HG03066 (cell line): ENCODE measurements around the gene HES5.

Source experiments
- ATAC-seq: cut with Tn5 transposase; IDR thresholded peaks from one replicate; pipeline ENCODE4 v1.9.1; 2021; ENCODE audit warnings: low read depth; ENCODE audit not compliant: unreplicated experiment

HES5 gene

DNA sequence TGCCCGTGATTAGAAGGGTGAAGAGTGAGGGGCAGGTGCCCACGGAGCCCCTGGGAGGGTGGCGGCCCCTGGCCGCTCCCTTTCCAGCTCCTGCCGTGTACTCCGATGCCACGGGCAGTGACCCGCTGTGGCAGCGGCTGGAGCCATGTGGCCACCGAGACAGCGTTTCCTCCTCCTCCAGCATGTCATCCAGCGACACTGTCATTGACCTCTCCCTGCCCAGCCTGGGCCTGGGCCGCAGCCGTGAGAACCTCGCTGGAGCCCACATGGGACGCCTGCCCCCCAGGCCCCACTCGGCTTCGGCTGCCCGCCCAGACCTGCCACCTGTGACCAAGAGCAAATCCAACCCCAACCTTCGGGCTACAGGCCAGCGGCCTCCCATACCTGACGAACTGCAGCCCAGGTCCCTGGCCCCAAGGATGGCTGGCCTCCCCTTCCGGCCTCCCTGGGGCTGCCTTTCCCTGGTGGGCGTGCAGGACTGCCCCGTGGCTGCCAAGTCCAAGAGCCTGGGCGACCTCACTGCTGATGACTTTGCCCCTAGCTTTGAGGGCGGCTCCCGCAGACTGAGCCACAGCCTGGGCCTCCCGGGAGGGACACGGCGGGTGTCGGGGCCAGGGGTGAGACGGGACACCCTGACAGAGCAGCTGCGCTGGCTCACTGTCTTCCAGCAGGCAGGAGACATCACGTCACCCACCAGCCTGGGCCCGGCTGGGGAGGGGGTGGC lies 25.7 kb downstream of the HES5 start:
- ATAC-seq = no peak

DNA sequence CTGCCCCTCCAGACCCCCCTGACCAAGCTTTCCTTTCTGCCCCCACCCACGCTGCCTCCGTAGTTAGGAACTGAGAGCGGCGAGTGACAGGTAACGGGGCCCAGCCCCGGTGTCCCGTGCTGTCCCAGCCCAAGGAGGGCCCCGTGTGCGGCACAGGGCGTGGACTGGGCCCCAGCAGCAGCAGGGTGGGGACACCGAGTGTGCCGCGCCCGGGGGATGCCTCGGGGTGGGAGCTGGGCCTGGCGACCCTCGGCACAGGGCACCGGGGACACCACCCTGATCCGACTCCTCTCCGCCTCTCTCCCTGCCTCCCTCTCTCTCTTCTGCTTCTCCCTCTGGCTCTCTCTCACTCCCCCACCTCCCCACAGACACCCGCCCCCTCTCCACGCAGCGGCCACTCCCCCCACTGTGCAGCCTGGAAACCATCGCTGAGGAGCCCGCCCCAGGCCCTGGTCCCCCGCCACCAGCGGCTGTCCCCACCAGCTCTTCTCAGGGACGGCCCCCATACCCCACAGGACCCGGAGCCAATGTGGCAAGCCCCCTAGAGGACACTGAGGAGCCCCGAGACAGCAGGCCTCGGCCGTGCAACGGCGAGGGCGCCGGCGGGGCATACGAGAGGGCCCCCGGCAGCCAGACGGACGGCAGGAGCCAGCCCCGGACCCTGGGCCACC lies 26.4 kb downstream of the HES5 start:
- ATAC-seq = no peak

DNA sequence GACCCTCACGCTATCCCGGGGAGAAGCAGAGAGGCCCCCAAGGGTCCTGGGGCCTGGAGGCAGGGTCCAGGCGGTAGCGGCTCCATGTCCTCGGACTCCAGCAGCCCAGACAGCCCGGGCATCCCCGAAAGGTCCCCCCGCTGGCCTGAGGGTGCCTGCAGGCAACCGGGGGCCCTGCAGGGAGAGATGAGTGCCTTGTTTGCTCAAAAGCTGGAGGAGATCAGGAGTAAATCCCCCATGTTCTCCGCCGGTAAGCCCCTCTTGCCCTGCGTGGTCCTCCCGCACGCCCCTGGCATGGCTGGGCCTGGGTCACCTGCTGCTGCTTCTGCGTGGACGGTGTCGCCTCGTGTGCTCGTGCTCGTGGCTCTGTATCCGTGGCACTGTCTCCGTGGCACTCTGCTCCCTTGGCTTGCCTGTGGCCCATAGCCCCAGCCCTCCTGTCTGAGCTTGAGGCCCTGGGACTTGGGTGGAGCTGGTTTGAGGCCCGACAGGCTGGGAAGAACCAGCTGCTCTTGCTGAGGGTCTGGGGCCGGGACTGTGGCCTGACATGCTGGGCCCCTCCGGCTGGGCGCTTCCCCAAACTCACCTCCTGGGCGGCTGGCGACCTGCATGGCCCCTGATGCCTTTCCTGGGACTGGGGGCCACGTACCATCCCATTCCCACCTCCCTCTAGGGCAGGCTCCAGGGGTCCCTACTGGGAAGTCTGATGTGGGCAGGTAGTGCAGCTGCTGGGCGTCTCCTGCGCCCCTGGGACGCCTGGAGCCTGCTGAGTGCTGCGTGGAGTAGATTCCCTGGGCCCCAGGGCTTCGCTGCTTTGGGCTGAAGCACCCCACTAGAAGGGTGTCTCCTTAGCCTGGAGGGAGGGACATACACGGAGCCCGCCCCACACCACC lies 27.2 kb downstream of the HES5 start:
- no peak for ATAC-seq

DNA sequence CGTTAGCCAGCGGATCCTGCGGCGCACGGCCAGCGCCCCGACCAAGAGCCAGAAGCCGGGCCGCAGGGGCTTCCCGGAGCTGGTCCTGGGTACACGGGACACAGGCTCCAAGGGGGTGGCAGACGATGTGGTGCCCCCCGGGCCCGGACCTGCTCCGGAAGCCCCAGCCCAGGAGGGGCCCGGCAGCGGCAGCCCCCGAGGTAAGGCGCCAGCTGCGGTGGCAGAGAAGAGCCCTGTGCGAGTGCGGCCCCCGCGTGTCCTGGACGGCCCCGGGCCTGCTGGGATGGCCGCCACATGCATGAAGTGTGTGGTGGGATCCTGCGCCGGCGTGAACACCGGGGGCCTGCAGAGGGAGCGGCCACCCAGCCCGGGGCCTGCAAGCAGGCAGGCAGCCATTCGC lies 27.9 kb downstream of the HES5 start:
- ATAC-seq = no peak

DNA sequence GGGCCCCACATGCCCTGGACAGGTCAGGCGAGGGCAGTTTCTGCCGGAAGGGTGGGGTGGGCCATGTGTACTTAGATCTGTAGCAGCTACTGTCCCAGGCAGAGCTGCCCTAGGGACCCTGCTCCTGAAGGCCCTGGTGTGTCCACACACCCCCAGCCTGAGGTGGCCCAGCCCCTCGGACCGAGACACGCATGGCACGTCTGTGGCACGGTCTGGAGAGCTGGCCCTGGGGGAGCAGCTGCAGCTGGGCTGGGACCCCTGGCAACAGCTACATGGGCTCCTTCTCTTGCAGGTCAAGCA lies 28.3 kb downstream of the HES5 start:
- ATAC-seq = no peak

DNA sequence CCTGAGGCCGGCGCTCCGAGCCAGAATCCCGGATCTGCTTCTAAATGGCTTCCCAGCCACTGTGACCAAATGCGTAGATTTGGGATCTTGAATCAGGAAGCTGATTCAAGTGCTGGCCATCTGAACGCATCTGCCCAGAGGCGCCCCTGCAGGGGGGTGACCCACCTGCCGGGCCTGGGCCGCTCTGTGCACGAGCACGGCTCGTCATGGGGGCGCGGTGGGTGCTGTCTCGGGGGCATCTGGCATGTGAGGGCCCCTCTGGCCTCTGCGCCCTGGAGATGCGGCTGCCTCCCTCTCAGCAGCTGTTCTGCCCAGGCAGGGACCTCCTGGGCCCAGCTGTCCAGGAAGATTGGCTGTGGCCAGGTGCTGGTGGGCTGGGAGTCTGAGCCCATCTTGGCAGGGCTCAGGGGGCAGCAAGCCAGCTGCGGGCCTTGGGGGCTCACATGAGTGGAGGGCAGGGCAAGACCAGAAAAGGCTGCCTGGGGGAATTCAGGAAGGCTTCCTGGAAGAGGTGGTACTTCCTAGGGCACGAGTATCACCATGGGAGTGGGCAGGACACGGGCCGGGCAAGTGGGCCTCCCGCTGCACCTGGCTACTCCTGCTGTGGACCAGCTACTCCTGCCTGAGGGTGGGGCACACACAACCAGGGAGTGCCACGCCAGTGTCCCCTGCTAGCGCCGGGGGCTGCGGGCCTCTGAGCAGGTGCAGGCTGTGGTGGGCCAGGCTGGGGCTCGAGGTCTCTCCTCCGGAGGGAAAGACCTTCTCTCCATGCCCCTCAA lies 28.8 kb downstream of the HES5 start:
- ATAC-seq = no peak

DNA sequence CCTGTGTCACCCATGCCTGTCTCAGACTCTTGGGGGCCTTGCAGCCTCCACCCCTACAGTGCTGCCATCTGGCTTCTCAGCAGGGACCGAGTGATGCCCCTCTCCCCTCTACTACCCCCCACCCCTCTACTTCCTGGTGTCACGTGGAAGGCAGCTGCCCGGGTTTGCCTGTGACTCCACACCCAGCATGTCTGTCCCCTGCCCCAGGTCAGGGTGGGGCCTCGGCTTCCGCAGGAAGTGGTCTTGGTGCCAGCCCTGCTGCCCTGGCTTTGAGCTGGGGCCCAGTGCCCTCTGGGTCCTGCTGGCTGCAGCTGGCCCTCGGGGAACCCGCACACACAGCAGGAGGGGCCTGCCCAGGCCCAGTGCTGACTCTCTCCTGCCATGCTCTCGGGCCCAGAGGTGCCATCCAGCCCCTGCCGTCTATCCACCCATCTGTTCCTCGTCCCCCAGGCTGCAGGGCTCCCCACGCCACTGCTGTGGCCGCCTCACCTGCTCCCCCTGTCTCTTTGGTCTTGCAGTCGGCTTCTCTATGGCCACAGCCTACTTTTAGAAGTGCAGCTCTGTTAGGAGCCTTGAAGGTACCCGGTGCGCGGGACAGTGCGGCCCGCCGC lies 30.0 kb downstream of the HES5 start:
- ATAC-seq = no peak

DNA sequence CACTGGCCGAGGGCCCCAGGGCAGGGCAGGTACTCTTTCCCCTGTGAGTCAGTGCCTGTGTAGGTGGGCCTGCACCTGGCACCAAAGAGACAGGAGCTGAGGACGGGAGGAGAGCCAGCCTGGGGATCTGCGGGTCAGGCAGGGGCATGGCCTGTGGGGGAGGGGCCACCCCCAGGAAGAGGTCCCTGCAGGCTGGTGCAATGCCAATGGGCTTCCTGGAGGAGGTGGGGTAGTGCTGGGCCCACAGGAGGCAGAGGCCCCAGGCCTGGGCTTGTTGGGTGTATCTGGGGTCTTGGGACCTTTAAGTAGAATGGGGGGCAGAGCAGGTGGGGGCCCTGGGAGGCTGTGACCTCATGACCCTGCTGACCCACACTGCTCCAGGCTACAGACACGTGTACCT lies 30.8 kb downstream of the HES5 start:
- ATAC-seq = no peak

DNA sequence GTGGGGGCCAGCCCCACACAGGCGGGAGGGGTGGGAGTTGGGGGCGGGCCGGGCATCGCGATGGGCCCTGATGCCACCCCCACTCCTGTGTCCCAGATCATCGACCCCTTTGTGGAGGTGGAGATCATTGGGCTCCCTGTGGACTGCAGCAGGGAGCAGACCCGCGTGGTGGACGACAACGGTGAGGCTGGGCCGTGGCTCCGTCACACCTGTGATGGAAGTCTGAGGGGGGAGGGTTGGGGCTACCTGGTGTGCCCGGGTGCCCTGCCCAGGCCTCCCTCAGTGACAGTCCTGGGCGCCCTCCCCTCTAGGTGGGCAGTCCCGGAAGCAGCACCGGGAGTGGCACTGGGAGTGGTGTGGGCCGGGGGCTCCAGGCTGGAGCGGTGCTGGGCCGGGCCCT lies 31.4 kb downstream of the HES5 start:
- no peak for ATAC-seq

DNA sequence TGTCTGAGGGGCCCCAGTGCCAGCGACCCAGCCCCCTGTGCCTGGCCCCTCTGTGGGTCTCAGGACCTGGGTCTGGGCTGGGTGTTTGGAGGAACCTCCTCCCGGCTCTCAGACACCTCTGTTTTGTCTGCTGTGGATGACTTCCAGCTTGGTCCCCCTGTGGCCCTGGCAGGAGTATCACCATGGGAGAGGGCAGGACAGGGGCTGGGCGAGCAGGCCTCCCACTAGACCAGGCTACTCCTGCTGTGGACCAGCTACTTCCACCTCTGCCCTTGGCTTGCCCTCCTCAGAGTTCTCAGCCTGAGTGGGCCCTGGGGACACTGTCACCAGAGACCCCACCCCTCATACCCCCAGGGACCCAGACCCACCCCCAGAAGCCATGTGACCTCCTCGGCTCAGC lies 32.2 kb downstream of the HES5 start:
- ATAC-seq = no peak

DNA sequence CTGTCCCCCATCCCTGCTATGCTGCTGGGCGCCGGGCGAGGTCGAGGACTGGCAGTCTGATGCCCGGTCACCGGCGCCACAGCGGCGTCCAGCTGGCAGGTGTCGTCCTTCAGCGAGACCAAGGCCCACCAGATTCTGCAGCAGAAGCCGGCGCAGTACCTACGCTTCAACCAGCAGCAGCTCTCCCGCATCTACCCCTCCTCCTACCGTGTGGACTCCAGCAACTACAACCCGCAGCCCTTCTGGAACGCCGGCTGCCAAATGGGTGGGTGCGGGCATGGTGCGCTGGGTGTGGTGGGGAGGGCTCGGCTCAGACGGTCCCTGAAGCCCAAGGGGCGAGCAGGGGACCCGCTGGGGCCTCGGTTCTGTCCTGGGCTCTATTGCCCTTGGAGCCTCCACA lies 33.3 kb downstream of the HES5 start:
- no peak for ATAC-seq

DNA sequence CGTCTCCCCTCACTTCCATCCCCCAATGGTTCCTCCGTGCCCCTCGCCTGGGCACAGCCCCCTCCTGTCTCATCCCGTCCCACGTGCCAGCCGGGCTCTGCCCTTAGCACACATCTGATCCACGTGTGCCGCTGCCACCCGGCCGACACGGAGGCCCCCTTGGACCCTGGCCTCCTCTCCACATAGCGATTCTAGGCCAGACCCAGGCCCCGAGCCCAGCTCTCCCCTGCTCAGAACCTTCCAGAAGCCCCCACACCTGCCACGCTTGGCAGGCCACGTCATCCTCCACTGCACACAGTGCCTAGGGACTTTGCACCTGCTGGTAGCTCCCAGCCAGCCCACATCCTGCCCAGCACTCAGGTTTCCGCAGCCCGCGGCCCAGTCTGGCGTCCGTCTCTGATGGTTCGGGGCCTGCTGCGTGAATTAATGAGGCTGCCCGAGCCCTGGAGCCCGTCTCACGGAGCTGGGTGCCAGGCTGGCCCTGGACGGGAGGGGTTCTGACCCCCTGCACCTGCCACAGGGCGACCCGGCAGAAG lies 33.9 kb downstream of the HES5 start:
- no peak for ATAC-seq

DNA sequence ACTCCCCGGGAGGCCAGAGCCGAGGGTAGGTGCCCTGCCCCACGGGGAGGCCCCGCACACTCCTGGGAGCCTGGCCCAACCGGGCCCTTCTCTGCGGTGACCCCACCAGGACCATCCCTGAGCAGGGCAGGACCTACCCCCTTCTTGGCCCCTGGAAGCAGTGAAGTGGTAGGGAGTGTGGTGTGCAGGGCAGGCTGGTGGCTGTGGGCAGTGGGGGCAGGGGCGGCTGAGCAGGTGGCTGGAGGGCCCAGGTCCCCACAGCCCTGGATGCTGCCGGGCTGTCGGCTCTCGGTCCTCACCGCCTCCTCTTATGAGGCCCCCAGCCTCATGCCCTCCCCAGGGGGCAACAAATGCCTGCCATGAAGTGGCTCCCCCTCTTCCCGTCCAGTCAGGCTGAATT lies 34.5 kb downstream of the HES5 start:
- ATAC-seq = no peak

DNA sequence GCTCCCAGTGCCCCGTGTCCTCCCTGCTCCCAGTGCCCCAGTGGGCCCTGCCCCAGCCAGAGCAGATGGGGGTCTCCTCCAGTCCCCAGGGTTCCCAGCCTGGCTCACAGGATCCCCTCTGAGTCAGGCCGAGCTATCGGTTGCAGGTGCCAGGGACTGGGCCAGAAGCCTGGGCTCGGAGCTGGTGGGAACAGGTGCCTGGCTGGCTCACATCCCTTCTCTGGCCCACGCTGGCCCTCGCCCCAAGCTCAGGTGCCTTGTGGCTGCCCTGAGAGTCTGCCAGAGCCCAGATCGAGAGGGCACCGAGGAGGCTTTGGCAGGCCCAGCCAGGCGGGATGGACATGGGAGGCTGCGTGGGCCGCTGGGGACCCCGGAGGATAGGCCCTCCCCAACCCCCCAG lies 35.0 kb downstream of the HES5 start:
- ATAC-seq = no peak

DNA sequence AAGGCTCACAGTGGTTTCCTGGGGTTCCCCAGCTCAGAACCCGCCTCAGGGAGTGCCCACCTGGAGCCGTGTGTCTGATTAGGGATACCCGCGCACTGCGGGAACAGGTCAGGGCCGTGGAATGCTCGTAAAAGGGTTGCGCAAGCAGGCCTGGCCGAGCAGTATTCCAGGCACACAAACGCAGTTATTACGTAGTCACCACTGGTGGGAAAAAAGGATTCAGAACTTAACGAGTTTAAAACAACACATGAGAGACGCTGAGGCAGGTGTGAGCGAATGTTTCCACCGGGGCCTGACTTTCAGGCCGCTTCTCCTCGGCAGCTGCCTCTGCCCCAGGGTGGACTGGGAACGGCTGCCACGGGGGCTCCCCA lies 35.8 kb downstream of the HES5 start:
- no peak for ATAC-seq

DNA sequence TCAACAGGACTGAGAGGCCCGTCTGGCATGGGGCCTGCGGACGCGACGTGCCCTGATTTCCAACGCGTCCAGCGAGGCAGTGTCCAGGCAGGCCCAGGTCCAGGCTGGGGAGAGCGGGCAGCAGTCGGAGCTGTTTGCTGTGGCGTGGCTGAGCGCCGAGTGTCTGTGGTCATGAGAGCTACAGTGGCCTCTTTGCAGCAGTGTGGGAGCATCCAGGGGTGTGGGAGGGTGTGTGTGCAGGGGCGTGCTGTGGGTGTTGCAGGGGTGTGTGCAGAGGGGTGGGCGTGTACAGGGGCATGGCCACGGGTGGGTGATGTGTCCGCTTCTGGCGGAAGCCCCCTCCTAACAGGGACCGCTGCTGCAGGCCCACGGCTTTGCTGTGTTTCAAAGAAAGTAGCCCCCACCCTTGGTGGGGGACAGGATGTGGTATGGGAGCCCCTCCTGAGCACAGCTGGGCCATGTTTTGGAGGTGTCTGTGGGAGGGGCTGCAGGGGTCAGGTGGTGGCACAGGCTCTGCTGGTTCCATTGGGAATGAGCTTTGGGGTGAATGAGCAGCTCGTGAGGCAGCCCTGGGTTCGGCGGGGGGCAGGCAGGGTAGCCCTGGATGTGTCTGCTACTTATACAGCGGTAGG lies 36.3 kb downstream of the HES5 start:
- ATAC-seq = no peak

DNA sequence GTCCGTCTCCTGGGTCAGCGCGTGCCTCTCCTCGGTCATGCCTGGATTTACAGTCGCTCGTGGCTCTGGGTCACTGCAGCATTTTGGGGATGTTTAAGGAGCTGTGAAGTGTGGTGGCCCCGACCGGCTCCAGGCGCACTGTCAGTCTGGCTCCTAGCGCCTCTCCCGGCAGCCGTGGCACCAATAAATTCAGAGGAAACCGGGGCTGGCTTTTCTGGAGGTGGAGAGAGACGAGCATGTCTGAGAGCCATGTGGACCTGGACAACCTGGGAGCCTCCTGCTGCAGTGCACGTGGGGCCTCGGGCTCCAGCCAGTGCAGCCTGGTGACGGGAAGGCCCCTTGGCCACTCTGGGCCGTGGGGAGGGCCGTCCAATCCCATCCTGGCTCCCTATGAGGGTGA lies 36.8 kb downstream of the HES5 start:
- ATAC-seq = no peak

DNA sequence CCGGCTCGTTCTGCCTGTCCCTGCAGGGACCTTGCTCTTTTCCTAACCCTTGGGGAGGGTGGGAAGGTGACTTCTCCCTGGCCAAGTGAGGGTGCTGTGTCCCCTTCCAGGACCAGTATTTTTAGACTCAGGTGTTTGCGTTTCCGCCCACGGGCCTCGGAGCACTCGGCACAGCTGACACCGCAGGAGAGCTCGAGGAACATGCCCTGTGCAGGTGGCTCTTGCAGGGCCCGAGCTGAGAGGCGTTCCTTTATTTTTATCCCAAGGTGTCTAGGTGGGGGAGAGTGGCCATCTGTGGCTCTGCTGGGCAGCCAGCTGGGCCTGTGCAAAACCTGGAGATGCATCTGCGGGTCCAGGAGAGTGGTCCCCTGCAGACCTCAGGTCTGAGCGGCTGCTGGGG lies 38.0 kb downstream of the HES5 start:
- ATAC-seq = no peak

DNA sequence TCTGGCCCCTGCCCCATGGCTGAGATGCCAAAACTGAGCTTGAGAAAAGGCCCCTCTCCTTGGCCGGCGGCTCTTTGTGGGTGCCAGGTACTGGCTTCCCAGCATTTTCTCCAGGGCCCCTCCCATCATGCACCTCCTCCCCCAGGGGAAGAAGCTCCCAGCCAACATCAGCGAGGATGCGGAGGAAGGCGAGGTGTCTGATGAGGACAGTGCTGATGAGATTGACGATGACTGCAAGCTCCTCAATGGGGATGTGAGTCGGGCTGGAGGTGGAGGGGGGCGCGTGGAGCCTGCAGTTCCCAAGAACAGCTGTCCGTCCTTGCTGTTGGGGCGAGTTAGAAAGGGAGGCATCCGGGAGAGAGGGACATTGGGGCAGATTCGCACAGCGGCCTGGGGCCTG lies 40.4 kb downstream of the HES5 start:
- ATAC-seq = no peak

DNA sequence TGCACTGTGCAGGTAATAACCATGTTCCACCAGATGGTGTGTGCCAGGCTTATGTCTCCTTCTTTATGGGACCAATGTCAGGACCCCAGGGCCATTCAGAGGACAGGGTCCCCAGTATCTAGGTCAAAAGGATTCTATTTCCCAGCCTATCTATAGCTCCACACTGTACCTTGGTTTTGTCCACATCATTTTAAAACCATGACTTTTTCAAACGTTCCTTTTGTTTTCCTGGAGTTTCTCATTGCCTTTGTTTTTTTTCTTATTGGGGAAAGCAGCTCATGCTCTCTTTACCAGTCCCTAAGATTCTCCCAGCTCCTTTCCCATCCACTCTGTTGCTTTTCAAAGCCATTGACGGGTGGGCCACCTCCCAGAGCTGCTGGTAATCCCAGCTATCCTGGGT lies 41.4 kb downstream of the HES5 start:
- ATAC-seq = no peak
